Measurements from ENCODE around the gene SLC22A17. TPM values are rescaled to one million over a fixed set of nuclear protein-coding genes. Genes with fewer than 3 reads are reported as not detected.
"Not testable (repeated sequence)": the region's sequence is repeated elsewhere in the genome, so short reads cannot be mapped to it uniquely, and the experiment has no call there.

The SLC22A17 gene
- total RNA-seq (2014; rRNA removed; shearing (Covaris generic); ENCODE audit: low replicate concordance): 8.4 and 10.6 TPM in 2 replicates

- peak; percentile 65 for DNase-seq (ENCODE audit: low read depth)
- in situ Hi-C loops (cut with HindIII; ENCODE audit: low pct_unique_long_range_greater_than_20kb, low sequenced_read_pairs): no loop called here
Observed at GRCh38 chr14:23352506-23353432, at the start of gene SLC22A17. TSS of gene SLC22A17 (minus strand) at chr14:23352887.

- DNase-seq (ENCODE audit: low read depth): no peak
- in situ Hi-C loops (cut with HindIII; ENCODE audit: low pct_unique_long_range_greater_than_20kb, low sequenced_read_pairs): no loop called here
Observed at GRCh38 chr14:23401291-23401690, 48.6 kb upstream of the SLC22A17 start.

DNA sequence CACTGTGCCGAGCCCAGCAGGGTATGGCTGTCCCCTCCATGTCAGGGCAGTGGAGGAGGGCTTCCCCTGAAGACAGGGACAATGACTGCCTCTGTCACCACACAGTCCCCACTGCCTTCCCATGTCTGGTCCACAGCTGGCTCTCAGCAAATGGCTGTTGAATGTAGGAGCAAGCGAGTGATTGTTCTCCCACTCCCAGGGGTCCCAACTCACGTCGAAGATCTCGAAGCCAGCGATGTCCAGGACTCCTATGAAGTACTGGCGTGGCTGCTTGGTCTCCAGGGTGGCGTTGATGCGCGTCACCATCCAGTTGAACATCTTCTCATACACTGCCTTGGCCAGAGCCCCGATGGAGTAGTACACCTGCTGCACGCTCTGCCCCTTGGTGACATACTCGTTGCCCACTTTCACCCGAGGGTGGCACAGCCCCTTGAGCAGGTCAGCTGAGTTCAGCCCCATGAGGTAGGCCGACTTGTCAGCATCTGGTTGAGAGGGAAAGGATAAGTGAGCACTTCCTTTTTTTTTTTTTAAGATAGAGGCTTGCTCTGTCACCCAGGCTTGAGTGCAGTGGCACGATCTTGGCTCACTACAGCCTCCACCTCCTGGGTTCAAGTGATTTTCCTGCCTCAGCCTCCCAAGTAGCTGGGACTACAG is 47.9 kb upstream of the SLC22A17 start:
- DNase-seq (ENCODE audit: low read depth); in situ Hi-C loops (cut with HindIII; ENCODE audit: low pct_unique_long_range_greater_than_20kb, low sequenced_read_pairs): not testable (repeated sequence)

DNA sequence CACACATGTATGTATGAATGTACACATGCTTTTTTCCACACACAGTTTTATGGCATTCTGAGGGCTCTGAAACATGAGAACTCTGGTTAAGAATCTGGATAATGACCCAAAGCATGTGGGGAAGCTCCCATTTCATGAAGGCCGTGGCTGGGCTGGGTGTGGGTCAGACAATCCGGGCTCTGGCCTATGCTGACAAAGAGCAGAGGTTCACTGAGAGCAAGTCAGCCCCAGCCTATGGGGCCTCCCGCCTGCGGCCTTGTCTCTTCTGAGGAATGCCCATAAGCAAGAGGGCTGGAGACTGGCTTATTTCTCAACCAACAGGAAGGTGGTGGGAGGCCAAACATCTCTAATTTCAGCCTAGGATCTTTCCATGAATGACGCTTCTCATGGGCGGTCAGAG is 46.9 kb upstream of the SLC22A17 start:
- DNase-seq (ENCODE audit: low read depth): no peak
- in situ Hi-C loops (cut with HindIII; ENCODE audit: low pct_unique_long_range_greater_than_20kb, low sequenced_read_pairs): no loop called here

- no peak for DNase-seq (ENCODE audit: low read depth)
- in situ Hi-C loops (cut with HindIII; ENCODE audit: low pct_unique_long_range_greater_than_20kb, low sequenced_read_pairs): no loop called here
Observed at GRCh38 chr14:23399136-23399535, 46.4 kb upstream of the SLC22A17 start.

DNA sequence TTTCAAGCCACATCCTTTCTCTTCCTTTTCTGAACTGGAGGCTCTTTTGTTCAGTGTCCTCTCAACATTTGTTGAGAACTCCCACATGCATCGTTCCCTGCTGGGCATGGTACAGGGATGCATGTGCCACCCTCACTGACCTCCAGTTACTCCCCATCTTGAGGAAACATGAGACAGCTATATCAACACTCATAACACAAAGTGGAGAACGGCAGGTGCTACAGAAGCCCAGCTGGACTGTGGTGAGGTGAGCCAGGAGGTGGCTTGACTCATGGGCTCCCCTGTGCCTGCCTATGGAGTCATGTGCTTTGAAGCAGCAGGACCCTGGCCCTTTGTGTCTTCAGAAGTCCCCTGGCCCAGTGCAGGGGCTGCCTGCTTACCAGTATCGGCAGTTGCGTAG is 45.7 kb upstream of the SLC22A17 start:
- in situ Hi-C loops (cut with HindIII; ENCODE audit: low pct_unique_long_range_greater_than_20kb, low sequenced_read_pairs): no loop called here
- no peak for DNase-seq (ENCODE audit: low read depth)

DNA sequence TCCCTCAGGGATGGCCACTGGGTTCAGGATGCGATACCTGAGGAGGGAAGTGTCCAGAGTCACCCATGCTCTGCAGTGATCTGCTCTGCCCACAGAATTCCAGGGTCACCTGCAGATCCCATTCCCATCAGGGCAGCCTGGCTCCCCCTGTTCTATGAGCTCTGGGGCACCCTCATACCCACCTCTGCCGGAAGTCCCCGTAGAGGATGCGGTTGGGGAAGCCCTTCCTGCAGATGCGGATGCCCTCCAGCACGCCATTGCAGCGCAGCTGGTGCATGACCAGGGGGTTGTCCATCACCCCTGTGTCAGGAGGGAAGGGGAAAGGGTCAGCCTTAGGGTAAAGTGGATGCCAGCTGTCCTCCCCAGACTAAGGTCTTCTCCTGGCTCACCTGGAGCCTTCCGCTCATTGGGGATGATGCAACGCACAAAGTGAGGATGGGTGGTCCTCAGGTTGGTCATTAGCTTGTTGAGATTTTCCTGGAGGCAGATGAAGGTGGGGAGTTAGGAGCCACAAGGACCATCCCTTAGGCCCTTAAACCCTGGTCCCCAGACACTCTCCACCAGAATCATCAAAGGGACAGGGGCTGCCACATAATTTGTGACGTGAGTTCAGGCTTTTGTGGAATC is 44.2 kb upstream of the SLC22A17 start:
- in situ Hi-C loops (cut with HindIII; ENCODE audit: low pct_unique_long_range_greater_than_20kb, low sequenced_read_pairs): no loop called here
- no peak for DNase-seq (ENCODE audit: low read depth)

DNA sequence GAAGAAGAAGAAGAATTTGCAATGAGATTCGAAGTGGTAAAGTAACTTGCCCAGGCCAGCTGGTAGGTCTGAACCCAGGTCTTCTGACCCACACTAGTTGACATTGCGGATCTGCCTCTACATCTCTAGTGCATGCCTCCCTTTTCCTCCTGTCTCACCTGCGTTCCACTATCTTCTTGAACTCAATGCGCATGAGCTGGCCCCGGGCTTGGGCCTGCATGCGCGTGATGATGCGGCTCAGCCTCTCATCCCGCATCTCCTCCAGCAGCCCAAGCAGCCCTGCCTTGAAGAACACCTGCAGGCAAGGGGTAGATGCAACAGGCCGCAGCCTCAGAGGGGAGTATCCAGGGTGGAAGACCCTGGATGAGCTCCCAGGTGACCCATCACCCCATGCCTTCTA is 43.4 kb upstream of the SLC22A17 start:
- no peak for DNase-seq (ENCODE audit: low read depth)
- in situ Hi-C loops (cut with HindIII; ENCODE audit: low pct_unique_long_range_greater_than_20kb, low sequenced_read_pairs): no loop called here

GRCh38 chr14:23392613-23393012 is 39.9 kb upstream of the SLC22A17 start:
- DNase-seq (ENCODE audit: low read depth): no peak
- in situ Hi-C loops (cut with HindIII; ENCODE audit: low pct_unique_long_range_greater_than_20kb, low sequenced_read_pairs): no loop called here

DNA sequence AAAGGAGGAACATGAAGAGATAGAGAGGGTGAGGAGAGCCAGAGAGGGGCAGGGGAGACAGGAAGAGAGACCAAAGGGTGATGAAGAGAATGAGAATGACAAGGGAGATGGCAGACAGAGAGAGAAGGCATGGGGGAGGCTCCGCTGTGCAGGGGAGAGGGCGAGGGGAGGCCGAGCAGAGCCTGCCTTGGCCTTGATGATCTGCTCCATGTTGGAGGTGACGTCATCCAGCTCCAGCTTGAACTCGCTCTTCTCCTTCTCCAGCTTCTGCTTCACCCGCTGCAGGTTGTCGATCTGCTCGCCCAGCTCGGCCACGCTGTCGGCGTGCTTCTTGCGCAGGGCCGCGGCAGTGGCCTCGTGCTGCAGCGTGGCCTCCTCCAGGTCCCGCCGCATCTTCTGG is 37.2 kb upstream of the SLC22A17 start:
- DNase-seq (ENCODE audit: low read depth); in situ Hi-C loops (cut with HindIII; ENCODE audit: low pct_unique_long_range_greater_than_20kb, low sequenced_read_pairs): not testable (repeated sequence)

- no peak for DNase-seq (ENCODE audit: low read depth)
- in situ Hi-C loops (cut with HindIII; ENCODE audit: low pct_unique_long_range_greater_than_20kb, low sequenced_read_pairs): no loop called here
Observed at GRCh38 chr14:23389396-23389795, 36.7 kb upstream of the SLC22A17 start.

DNA sequence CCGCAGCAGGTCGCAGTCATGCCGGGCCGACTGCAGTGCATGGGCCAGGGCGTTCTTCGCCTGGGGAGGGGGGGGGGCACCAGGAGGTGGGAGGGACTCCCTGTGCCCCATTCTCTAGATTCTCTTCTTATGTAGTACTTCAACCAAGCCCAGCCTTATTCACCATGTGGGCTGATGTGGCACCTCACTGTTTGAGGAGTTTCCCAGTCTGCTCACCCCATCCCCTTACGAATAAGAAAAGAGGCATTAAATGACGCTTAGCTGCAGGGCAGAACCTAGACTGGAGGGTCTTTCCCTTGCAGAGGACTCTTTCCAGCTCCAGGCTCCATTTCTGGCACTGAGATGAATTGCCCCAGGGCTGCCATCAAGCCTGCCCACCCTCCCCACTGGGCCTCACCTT is 36.3 kb upstream of the SLC22A17 start:
- no peak for DNase-seq (ENCODE audit: low read depth)
- in situ Hi-C loops (cut with HindIII; ENCODE audit: low pct_unique_long_range_greater_than_20kb, low sequenced_read_pairs): no loop called here

DNA sequence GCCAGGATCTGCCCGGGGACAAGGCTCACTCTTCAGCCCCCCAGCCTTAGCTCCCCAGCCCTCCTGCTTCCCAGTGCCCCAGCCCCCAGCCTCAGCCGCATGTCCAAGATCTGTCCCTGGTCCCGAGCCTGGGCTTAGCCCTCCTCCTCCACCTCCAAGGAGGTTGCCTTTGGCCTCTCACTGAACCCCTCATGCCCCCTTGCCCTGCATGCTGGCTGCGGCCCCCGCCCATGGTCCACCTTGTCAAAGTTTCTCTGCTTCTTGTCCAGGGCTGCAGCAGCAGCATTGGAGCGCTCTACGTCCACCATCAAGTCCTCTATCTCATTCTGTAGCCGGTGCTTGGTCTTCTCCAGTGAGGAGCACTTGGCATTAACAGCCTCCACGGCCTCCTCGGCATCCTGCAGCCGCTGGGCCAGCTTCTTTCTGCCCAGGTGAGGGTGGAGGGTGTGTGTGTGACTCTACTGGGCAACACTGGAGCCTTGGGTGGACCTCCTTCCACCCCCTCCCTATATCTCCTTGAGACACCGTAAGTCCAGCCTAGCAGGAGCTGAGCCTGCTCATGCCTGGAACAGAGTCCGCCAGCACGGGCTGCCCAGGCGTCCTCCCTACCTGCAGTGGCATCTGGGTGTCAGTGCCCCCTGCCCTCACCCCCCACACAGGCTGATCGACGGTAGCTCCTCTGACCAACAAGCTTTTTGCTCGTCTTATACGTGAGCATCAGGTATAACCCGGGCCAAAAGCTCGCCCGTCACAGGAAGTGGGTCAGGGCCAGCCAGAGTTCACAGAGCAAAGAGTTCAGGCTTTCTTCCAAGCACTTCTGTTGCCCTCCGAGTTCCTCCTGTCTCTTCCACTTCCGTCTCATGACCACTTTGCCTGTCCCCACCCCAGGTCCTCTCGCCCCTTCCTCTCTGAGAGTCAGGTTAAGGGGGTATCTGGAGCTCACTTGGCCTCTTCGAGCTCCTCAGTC is 35.5 kb upstream of the SLC22A17 start:
- in situ Hi-C loops (cut with HindIII; ENCODE audit: low pct_unique_long_range_greater_than_20kb, low sequenced_read_pairs): no loop called here
- DNase-seq (ENCODE audit: low read depth): no peak

DNA sequence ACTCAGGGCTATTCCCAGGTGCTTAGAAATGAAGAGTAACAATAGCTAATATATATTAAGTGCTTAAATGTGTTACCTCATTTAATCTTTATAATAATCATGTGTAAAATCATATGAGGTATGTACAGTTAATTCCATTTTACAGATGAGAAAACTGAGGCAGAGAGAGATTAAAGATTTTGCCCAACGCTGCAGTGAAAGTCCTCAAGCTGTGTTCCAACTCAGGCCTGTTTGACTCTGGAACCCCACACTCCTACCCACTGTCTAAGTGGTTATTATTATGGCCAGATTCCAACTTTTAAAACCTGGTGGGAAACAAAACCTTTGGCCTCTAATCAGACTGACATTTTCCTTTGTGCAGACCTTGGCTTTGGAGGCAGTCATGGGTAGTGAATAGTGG is 34.3 kb upstream of the SLC22A17 start:
- in situ Hi-C loops (cut with HindIII; ENCODE audit: low pct_unique_long_range_greater_than_20kb, low sequenced_read_pairs): no loop called here
- DNase-seq (ENCODE audit: low read depth): no peak

DNA sequence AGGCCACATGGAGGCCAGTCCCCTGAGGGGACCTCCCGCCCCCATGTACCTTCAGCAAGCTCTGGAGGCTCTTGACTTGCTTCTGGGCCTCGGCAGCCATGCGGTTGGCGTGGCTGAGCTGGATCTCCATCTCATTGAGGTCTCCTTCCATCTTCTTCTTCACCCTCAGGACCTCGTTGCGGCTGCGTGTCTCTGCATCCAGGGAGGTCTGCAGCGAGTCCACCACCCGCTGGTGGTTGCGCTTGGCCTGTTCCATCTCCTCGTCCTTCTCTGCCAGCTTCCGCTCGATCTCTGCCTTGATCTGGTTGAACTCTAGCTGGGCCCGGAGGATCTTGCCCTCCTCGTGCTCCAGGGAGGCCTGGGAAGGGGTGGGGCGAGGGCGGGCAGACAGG is 33.6 kb upstream of the SLC22A17 start:
- DNase-seq (ENCODE audit: low read depth); in situ Hi-C loops (cut with HindIII; ENCODE audit: low pct_unique_long_range_greater_than_20kb, low sequenced_read_pairs): not testable (repeated sequence)

- in situ Hi-C loops (cut with HindIII; ENCODE audit: low pct_unique_long_range_greater_than_20kb, low sequenced_read_pairs): no loop called here
- no peak for DNase-seq (ENCODE audit: low read depth)
Observed at GRCh38 chr14:23385642-23386265, 33.1 kb upstream of the SLC22A17 start.

- in situ Hi-C loops (cut with HindIII; ENCODE audit: low pct_unique_long_range_greater_than_20kb, low sequenced_read_pairs): no loop called here
- DNase-seq (ENCODE audit: low read depth): no peak
Observed at GRCh38 chr14:23385244-23385641, 32.6 kb upstream of the SLC22A17 start.
